Lower leg skin (tissue), 3 donors: ENCODE data around the gene ADAM30.

Experiments used
- POLR2A ChIP-seq, 2 donors: fragments of 450-650 bp; IDR thresholded peaks; one replicate each; pipeline ENCODE4 v1.6.1; 2016 to 2017; ENCODE audit warnings: antibody characterized with exemption in 2 of 2, mild to moderate bottlenecking in 1 of 2, moderate library complexity in 1 of 2
- TF ChIP-seq, protein P1 (sequence below), 3 donors: fragments of 450-650 bp; IDR thresholded peaks; one replicate each; pipeline ENCODE4 v1.5.1; 2016; ENCODE audit warnings: antibody characterized with exemption in 3 of 3, mild to moderate bottlenecking in 3 of 3, moderate library complexity in 2 of 3

DNA sequence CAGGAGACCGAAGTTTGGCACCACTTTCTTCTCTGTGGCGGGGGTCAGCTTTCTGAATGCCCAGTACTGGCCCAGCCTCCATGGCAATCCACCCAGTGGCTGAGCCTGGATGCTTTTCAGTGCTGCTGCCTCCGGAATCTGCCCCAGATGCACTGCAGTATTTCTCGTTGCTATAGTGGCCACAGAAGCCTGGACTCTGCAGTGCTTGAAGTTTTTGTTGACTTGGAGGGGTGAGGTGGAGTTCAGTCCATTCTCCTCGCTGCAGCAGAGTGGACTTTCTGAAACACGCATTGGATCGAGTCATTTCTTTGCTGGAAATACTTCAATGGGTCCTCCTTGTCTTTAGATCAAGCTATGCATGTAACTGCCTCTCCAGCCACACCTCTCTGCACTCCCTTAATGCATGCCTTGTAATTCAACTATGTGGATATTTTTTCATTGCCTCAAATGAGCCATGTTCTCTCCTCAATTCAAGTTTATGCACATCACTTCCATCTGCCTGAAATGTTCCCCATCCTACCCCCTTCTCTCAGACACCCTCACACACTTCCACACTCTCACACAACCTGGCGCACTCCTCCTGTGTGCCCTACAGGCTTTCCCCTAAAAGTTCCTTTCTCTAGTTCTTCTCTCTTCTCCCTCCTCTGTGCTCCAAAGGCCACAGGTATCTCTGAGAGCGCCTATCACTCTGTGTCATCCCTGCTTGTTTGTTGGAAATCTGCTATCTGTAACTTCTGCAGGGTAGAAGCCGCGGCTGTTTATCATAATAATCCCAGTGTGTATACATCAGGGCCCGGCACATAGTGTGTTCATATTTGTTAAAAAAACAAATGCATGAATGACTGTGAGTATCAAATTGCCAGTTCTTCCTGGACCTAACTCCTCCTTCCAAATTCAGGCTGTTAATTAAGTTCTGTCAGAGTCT, 16.5 kb downstream of the ADAM30 start:
- TF ChIP-seq, protein P1, sequence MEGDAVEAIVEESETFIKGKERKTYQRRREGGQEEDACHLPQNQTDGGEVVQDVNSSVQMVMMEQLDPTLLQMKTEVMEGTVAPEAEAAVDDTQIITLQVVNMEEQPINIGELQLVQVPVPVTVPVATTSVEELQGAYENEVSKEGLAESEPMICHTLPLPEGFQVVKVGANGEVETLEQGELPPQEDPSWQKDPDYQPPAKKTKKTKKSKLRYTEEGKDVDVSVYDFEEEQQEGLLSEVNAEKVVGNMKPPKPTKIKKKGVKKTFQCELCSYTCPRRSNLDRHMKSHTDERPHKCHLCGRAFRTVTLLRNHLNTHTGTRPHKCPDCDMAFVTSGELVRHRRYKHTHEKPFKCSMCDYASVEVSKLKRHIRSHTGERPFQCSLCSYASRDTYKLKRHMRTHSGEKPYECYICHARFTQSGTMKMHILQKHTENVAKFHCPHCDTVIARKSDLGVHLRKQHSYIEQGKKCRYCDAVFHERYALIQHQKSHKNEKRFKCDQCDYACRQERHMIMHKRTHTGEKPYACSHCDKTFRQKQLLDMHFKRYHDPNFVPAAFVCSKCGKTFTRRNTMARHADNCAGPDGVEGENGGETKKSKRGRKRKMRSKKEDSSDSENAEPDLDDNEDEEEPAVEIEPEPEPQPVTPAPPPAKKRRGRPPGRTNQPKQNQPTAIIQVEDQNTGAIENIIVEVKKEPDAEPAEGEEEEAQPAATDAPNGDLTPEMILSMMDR (IDR thresholded peaks at IDR 0.05): no peak
- no peak for TF ChIP-seq POLR2A (IDR thresholded peaks at IDR 0.05)
